DMS53 treated with DMSO at 0.1 percent for 48 hours (cell line): ENCODE measurements around the gene LHX3.
"Not testable (repeated sequence)": the region's sequence is repeated elsewhere in the genome, so short reads cannot be mapped to it uniquely, and the experiment has no call there.

Experiments
- DNase-seq: peaks from one replicate; lab custom pipeline; 2025; ENCODE audit not compliant: unreplicated experiment; lab: John Stamatoyannopoulos, UW

LHX3 gene

GRCh38 chr9:136242248-136242647 is 37.3 kb upstream of the LHX3 start:
- no peak for DNase-seq

DNA sequence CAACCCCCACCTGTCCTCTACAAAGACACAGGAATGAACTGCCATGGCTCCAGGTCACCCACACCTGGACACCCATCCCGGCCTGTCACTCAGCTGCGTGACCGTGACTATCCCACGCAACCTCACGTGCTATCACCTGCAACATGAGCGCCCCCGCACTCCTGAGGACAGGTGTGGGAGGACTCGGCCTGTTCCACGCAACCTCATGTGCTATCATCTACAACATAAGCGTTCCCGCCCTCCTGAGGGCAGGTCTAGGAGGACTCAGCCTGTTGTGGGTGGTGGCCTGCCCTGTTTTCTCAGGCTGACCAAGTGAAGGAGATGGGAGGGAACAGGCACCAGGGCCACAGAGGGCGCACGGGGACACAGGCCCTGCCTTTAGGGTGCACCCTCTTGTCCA is 36.6 kb upstream of the LHX3 start:
- no peak for DNase-seq

DNA sequence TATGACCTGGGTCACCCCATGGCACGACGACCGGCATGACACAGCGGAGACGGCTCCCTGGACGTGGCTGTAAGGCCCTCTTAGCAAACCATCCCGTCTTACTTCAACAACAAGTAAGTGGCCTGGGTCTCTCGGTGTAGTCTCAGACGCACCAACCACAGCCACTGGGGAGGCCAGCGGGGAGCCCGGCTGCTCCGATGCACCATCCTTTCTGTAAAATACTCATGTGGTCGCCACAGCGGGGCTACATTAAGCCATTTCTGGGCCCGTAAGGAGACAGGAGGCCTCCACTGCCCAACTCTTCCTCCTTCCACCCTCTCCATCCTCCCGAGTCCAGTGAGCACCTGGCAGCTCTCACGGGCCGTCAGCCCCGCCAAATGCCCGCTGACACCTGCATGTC is 36.0 kb upstream of the LHX3 start:
- no peak for DNase-seq

DNA sequence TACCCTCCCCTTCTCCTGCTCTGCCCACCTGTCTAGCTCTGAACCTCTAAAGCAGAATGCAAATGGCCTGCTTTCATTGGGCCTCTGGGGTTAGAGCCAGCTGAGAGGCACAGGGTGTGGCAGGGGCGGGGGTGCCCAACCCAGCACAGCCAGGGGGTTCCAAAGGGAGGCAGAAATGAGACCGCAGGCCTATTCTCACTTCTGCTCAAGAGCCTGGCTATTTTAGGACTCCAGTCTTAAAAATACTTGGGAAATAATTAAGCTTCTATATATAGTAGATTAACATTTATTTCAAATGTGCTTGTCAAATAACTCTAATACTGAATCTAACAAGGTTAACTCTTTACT is 35.0 kb upstream of the LHX3 start:
- no peak for DNase-seq

- DNase-seq = no peak
Observed at GRCh38 chr9:136239135-136239982, 34.4 kb upstream of the LHX3 start.

GRCh38 chr9:136238342-136238732 is 33.4 kb upstream of the LHX3 start:
- DNase-seq = no peak

DNA sequence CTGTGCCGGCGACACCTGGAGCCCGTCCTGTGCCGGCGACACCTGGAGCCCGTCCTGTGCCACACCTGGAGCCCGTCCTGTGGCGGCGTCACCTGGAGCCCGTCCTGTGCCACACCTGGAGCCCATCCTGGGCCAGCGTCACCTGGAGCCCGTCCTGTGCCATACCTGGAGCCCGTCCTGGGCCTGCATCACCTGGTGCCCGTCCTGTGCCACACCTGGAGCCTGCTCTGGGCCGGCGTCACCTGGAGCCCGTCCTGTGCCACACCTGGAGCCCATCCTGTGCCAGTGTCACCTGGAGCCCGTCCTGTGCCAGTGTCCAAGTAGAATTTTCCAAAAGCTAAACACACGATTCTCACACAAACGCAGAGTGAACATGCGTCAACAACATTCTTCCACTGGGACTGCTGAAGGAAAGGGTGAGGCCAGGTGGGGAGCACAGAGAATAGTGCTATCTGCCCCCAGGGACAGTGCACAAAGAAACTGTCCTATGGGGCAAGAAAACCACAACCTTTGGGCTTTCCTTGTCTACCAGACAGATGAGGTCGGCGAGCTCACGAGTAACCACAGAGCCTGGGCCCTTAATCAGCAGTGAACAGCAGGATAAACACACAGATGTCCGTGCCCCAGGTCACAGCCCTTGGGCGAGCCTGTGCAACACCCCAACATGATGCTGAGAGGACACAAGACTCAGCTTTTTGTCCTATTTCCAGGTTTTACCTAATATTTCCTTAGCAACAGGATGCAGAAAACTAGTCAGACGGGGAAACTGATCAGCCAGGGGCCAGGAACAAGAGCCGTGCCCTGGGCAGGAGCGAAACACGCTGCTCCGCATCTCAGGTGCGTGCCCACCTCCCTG is 32.8 kb upstream of the LHX3 start:
- no peak for DNase-seq

DNA sequence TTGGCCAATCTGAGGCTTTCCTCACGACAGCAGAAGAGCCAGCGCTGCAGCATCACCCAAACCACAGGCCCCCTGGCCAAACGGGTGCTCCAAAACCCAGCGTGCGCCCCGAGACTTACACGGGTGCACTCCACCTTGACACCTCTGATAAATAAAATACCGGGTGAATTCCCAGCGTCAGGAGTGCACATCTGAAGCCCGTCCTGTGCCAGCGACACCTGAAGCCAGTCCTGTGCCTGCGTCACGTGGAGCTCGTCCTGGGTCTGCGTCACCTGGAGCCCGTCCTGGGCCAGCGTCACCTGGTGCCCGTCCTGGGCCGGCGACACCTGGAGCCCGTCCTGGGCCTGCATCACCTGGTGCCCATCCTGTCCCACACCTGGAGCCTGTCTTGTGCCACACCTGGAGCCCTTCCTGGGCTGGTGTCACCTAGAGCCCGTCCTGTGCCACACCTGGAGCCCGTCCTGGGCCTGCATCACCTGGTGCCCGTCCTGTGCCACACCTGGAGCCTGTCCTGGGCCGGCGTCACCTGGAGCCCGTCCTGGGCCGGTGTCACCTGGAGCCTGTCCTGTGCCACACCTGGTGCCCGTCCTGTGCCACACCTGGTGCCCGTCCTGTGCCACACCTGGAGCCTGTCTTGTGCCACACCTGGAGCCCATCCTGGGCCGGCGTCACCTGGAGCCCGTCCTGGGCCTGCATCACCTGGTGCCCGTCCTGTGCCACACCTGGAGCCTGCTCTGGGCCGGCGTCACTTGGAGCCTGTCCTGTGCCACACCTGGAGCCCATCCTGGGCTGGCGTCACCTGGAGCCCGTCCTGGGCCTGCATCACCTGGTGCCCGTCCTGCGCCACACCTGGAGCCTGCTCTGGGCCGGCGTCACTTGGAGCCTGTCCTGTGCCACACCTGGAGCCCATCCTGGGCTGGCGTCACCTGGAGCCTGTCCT is 31.8 kb upstream of the LHX3 start:
- DNase-seq = not testable (repeated sequence)

DNA sequence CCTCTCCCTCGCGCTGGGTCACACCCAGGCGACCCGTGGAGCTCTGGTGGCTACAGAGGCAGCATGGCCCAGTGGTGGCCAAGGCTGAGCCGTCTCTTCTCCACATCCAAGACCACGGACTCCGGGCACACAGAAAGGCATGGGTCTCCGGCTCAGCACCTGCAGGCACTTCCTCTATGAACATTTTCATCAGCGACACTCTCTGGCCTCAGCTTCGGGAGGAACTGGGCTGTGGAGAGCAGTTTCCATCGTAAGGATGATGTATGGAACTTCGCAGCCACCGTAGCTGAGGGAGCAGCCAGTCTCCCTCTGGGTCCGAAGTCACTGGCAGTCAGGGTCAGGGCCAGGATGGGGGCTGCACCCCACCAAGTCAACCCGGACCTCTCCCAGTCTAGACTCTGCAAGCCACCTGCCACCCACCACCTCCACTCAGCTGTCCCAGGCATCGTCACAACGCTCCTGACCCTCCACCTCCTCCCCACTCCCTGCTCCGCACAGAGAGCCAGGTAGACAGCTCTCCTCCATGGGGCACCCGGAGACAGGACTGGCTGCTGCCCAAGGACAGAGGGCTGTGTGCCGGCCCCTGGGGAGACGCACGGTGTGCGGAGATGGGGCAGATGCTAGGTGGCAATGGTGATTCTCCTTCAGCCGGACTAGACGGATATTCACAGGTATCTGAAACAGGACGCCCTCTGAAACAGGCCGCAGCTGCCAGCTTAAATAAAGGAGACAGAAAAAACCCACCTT is 31.0 kb upstream of the LHX3 start:
- no peak for DNase-seq

DNA sequence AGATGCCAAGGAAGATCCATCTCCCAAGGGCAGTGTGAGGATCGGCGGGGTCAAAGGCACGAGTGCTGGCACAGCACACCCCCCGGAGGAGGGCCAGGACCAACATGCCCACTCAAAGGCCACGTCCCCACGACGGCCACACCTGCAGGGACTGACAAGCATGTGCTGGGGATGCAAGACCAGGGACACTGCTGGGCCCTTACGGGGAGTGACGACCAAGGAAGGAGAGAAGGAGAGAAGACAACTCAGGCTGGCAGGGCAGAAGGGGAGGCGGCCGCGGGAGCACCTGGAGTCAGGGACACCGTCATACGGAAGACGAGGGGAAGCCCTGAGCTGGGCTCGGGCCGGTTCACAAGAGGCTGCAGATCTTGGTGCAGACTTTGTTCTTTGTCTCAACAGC is 30.2 kb upstream of the LHX3 start:
- no peak for DNase-seq

GRCh38 chr9:136234597-136234996 is 29.7 kb upstream of the LHX3 start:
- DNase-seq = no peak

DNA sequence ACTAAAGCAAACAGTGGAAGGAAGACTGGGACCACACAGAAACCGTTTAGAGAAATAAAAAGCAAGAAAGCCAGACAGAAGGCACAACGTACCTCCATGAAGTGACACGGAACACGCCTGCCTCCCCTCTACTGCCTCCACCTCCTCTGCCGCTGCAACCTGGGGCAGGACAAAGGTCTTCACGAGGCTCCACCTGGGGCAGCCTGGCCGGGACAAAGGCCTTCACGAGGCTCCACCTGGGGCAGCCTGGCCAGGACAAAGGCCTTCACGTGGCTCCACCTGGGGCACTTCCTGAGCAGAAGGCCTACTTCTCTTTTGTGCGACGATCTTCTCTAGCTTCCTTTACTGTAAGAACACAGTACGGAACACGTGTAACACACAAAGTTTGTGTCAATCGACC is 28.9 kb upstream of the LHX3 start:
- DNase-seq = no peak

GRCh38 chr9:136233411-136233810 is 28.5 kb upstream of the LHX3 start:
- no peak for DNase-seq

- no peak for DNase-seq
Observed at GRCh38 chr9:136232969-136233368, 28.0 kb upstream of the LHX3 start.

- no peak for DNase-seq
Observed at GRCh38 chr9:136231478-136232297, 26.8 kb upstream of the LHX3 start.

- DNase-seq = no peak
Observed at GRCh38 chr9:136230773-136231172, 25.8 kb upstream of the LHX3 start.

GRCh38 chr9:136230365-136230764 is 25.4 kb upstream of the LHX3 start:
- DNase-seq = no peak

DNA sequence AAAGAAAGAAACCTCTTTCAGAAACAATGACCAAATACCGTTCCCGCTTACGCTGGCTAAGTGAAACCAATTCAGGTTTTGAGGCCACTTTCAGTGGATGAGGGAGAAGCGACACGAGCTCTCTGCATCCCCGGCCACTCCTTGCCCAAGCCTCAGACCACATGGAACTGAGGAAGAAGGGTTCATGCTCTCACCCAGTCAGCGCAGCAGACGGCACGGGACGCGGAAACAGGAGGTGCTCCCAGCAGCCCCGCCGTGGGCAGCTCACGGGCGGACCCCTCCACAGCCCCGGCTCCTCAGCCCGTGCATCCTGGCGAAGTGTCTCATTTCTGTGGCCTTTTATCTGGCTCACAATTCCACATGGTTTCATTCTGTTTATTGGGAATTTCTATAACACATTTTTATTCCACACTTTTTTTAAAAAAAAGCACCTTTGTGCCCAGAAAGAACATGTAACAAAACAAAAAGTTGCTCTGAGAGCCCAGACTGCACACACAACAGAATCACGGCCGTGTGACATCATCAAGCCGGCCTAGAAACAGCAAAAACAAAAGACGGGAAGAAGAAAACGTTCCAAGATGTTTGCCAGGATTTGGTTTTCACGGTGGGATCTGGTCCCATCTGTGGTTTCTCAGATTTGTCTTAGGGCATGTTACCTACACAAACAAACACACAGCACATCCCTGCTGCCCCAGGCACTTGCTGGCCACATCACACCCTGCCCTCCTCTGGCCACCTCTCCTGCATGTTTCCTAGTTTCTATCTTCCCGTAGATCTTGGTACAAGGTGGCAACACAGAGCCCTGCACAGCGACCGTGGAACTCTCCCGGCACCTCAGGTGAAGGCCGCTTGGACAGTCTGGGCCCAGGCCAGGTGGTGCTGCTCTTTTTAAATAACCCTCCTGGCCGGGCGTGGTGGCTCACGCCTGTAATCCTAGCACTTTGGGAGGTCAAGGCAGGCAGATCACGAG is 24.5 kb upstream of the LHX3 start:
- no peak for DNase-seq
